Mesothelial cell of epicardium (in vitro differentiated cells): ENCODE data around the gene ADGRD1. TPM values are rescaled to one million over a fixed set of nuclear protein-coding genes. Genes with fewer than 3 reads are reported as not detected.

ENCODE experiments used
- DNase-seq, 2 experiments: peaks; one replicate each; pipeline ENCODE4 v3.0.0; 2021; ENCODE audit warnings: low spot score in 2 of 2; ENCODE audit not compliant: unreplicated experiment in 2 of 2
- H3K27ac Mint-ChIP-seq: 2 replicates; pipeline ENCODE4 v1.8.0; 2021; ENCODE audit warnings: mixed read lengths
- H3K27me3 Mint-ChIP-seq: 2 replicates; pipeline ENCODE4 v1.8.0; 2021; ENCODE audit warnings: low read depth, mixed read lengths
- H3K36me3 Mint-ChIP-seq: 2 replicates; pipeline ENCODE4 v1.8.0; 2021; ENCODE audit warnings: mixed read lengths
- H3K4me1 Mint-ChIP-seq: 2 replicates; pipeline ENCODE4 v1.8.0; 2021; ENCODE audit warnings: mixed read lengths
- H3K4me3 Mint-ChIP-seq: 2 replicates; pipeline ENCODE4 v1.8.0; 2021; ENCODE audit warnings: mild to moderate bottlenecking, moderate library complexity, mixed read lengths
- H3K9me3 Mint-ChIP-seq: 2 replicates; pipeline ENCODE4 v1.8.0; 2021; ENCODE audit warnings: mixed read lengths
- total RNA-seq: library from RNA; stranded (reverse); gene quantifications from 3 replicates; pipeline ENCODE4 v1.2.1, GENCODE V29; 2021
- TF ChIP-seq, protein P1 (sequence below): fragments of 200-600 bp; sonication (generic); IDR thresholded peaks from one replicate; pipeline ENCODE4 v1.5.0; 2021; ENCODE audit warnings: antibody characterized with exemption; ENCODE audit not compliant: unreplicated experiment

The ADGRD1 gene
- total RNA-seq, 1 donor from 2014 or later = 7.2 TPM

DNA sequence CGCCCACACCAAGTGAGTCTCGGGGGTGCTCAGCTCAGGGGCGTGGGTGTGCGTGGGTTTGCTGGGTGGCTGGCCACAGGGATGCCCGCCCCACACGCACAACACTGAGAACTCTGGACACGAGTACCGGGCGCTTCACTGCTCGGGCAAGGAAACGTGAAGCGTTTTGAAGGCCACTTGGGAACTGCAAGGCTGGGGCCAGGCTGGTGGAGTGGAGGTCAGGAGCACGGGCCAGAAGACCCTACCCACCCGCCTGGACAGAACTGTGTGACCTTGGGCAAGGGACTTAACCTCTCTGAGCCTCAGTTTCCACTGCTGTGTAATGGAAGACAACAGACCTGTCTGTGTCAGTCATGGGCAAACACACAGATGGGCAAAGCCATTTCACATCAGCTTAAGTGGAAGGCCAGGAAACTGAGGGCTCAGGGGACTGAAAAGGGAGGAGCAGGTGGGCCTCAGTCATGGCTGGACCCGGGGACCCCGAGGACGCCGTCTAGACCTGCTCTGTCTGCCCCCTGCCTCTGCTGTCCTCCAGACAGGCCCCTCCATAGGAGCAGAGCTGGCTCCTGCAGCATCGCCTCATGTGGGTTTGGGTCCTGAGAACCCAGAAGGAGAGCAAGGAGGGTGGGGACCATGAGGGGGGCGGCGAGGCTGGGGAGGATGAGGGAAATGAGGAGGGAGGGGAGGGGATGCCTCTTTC, 52.5 kb downstream of the ADGRD1 start:
- Mint-ChIP-seq H3K4me3 (no peak overlapping the region), H3K27ac (no peak overlapping the region), H3K4me1 (peaks cover 3% of the 10 kb centered on the region), H3K27me3 (peaks cover 1% of the 10 kb centered on the region), H3K36me3 (no peaks in the 10 kb centered on the region), H3K9me3 (no peaks in the 10 kb centered on the region)
- TF ChIP-seq, protein P1, sequence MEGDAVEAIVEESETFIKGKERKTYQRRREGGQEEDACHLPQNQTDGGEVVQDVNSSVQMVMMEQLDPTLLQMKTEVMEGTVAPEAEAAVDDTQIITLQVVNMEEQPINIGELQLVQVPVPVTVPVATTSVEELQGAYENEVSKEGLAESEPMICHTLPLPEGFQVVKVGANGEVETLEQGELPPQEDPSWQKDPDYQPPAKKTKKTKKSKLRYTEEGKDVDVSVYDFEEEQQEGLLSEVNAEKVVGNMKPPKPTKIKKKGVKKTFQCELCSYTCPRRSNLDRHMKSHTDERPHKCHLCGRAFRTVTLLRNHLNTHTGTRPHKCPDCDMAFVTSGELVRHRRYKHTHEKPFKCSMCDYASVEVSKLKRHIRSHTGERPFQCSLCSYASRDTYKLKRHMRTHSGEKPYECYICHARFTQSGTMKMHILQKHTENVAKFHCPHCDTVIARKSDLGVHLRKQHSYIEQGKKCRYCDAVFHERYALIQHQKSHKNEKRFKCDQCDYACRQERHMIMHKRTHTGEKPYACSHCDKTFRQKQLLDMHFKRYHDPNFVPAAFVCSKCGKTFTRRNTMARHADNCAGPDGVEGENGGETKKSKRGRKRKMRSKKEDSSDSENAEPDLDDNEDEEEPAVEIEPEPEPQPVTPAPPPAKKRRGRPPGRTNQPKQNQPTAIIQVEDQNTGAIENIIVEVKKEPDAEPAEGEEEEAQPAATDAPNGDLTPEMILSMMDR = no peak
- DNase-seq = no peak

DNA sequence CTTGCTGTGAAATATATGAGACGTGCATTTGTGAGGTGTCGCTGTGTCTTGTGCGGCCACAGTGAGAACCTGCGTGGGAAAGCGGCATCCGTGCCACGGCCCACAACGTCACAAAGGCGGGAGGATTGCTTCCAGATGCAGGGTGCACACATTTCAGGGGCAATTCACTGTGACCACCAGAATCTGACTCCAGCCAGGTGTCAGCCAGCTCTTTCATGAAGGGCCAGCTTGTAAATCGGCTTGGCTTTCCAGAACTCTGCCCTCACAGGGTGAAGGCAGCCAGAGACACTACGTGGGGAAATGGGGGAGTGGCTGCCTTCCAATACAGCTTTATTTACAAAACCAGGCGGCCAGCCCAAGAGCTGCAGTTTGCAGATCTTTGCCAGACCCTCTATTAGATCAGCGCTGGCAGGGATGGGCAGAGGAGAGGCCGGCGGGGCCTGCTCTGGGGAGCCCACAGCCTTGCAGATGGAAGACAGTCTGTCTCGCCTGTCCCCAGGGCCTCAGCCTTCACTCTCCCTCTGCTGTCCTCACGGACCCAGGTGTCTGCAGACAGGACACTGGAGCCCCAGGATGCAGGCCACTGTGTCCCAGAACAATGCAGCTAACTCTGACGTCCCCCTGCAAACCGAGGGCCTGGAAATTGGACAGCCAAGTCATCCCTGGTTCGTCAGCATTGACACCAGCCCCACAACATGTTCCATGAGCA, 53.5 kb downstream of the ADGRD1 start:
- Mint-ChIP-seq H3K4me1 (peaks cover 3% of the 10 kb centered on the region), H3K27me3 (peaks cover 3% of the 10 kb centered on the region), H3K27ac (no peak overlapping the region), H3K36me3 (no peaks in the 10 kb centered on the region), H3K4me3 (no peak overlapping the region), H3K9me3 (no peaks in the 10 kb centered on the region)
- TF ChIP-seq, protein P1 = no peak
- no peak for DNase-seq

GRCh38 chr12:131007740-131008117, 54.0 kb downstream of the ADGRD1 start:
- TF ChIP-seq, protein P1 = no peak
- peaks cover 3% of the 10 kb centered on the region for H3K4me1 Mint-ChIP-seq
- H3K27ac Mint-ChIP-seq = no peak overlapping the region
- H3K27me3 Mint-ChIP-seq = peaks cover 3% of the 10 kb centered on the region
- DNase-seq = no peak
- H3K9me3 Mint-ChIP-seq = no peaks in the 10 kb centered on the region
- no peaks in the 10 kb centered on the region for H3K36me3 Mint-ChIP-seq
- H3K4me3 Mint-ChIP-seq = no peak overlapping the region

DNA sequence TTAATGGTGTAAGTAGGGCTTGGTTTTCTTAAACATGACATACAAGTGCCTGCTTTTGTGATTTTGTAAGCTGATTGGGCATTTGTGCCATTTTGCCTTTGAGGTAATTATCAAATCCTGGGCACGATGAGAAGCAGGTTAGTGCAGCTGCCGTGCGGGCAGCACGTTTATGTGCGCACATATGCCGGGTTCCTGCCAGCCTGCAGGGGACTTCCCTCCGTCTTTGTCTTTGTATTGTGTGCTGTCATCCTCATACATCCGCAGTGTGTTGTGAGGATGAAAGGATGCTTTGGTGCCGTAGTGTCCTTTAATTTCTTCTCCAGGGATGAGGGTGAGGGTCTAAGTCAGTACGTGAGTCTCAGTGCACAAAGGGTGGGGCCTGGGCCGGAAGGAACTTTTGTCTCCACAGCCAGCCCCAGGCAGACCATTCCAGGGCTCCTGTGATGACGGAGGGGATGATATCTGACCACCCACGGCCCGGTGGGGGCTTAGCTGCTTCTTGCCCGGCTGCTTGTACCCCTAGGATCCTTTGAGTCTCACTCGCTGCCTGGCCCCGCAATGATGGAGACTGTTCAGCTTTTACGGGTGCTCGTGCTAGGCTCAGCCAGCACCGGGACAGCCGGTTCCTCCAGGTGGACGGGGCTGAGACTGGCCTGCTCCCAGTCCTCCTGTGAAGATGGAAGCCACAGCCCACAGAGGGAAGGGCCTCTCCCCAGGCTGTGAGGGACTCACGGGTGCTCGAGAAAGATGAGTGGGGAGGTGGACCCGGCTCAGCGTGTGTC, 54.6 kb downstream of the ADGRD1 start:
- Mint-ChIP-seq H3K9me3 (no peaks in the 10 kb centered on the region), H3K27me3 (peaks cover 3% of the 10 kb centered on the region), H3K27ac (no peak overlapping the region), H3K4me3 (no peak overlapping the region), H3K36me3 (no peaks in the 10 kb centered on the region), H3K4me1 (peaks cover 3% of the 10 kb centered on the region)
- TF ChIP-seq, protein P1 = no peak
- DNase-seq = no peak

DNA sequence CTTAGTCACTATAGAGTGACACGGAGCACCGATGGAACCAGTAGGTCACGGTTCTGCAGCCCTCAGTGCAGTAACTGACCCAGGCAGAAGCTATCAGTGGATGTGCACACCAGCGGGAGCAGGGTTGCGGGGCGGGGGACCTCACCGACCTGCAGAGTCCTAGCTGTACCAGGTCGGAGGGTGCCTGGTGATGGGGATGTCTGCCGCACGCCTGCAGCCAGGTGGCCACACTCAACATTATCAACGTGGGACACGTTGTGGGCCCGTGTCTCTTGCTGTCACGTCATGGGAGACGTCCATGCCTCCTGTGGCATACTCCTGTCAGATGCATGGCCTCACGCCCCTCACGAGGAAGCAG, 55.2 kb downstream of the ADGRD1 start:
- Mint-ChIP-seq H3K27ac (no peak overlapping the region), H3K27me3 (peaks cover 3% of the 10 kb centered on the region), H3K4me3 (no peak overlapping the region), H3K36me3 (no peaks in the 10 kb centered on the region), H3K9me3 (no peaks in the 10 kb centered on the region), H3K4me1 (peaks cover 3% of the 10 kb centered on the region)
- DNase-seq = no peak
- TF ChIP-seq, protein P1 = no peak
